ENCODE measurements around the gene CPT1C.
"Not testable (repeated sequence)": the region's sequence is repeated elsewhere in the genome, so short reads cannot be mapped to it uniquely, and the experiment has no call there.

CPT1C gene

GRCh38 chr19:49712397-49712859, 21.5 kb downstream of the CPT1C start:
- no peak for DNase-seq

GRCh38 chr19:49713236-49713845, 22.4 kb downstream of the CPT1C start:
- no peak for DNase-seq

DNA sequence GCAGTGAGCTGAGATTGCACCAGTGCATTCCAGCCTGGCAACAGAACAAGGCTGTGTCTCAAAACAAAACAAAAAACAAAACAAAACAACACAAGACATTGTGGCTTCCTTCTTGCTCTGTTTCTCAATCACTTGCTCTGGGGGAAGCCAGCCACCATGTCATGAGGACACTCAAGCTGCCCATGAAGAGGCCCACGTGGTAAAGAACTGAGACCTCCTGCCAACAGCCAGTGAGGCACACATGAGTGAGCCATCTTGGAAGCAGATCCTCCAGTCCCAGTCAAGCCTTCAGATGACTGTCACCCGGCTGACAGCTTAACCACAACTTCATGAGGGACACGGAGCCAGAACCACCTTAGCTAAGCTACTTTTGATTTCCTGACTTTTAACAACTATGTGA, 25.2 kb downstream of the CPT1C start:
- no peak for DNase-seq

GRCh38 chr19:49718511-49718910, 27.6 kb downstream of the CPT1C start:
- no peak for DNase-seq

DNA sequence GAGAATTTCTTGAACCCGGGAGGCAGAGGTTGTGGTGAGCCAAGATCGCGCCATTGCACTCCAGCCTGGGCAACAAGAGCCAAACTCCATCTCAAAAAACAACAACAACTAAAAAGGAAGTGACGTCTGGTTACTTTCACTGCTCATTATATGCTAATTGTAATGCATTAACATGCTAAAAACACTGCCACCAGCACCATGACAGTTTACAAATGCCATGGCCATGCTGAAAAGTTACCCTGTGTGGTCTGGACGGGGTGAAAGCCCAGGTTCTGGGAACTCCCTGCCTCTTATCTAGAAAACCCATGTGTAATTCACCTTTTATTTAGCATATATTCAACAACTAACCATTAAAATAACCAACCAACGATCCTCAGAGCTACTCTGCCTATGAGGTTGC, 28.1 kb downstream of the CPT1C start:
- DNase-seq = no peak

DNA sequence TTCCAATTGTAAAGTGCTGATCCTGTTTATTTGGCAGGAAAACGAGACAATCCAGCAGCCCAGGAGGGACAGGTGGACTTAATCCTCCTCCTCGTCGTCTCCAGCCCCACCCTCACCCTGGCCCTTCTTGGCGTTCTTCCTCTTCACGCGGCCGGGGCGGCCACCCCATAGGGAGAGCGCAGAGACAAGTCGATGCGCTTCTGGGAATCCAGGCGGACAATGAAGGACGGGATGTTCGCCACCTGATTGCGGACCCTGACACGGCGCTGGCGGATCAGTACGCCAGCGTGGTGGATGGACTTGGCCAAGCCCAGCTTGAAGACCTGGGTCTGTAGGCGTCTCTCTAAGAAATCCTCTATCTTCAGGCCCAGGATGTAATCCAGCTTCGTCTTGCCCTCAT, 28.5 kb downstream of the CPT1C start:
- not testable (repeated sequence) for DNase-seq

- no peak for DNase-seq
These were observed 36.5 kb downstream of the CPT1C start for GRCh38 chr19:49727217-49728030.

GRCh38 chr19:49730166-49730565, 39.2 kb downstream of the CPT1C start:
- DNase-seq = no peak

DNA sequence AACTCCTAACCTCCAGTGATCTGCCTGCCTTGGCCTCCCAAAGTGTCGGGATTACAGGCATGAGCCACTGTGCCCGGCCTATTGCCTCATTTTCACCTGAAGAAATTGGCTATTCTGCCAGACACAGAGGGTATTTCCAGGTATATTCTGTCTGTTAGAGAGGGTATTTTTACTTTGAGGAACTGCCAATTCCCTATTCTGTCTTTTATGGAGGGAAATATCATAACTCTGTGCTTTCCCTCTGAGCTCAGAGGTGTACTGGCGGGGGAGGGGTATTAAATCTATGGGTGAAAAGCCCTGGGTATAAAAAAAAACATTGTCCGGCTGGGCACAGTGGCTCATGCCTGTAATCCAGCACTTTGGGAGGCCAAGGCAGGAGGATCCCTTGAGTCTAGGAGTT, 47.4 kb downstream of the CPT1C start:
- DNase-seq = no peak

DNA sequence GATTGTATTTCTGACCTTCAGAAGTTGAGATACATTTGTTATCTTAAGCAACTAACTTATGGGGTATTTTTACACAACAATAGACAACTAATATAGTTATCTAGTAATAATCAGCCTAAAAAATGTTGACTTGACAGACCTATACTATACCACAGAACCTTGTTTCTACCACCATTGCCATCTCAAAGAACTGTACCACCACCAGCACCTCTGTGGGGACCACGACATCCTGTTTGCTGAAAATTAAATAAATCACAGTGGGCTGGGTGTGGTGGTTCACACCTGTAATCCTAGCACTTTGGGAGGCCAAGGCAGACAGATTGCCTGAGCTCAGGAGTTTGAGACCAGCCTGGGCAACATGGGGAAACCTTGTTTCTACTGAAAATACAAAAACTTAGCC, 48.2 kb downstream of the CPT1C start:
- no peak for DNase-seq

GRCh38 chr19:49739933-49740332, 49.0 kb downstream of the CPT1C start:
- DNase-seq = no peak

DNA sequence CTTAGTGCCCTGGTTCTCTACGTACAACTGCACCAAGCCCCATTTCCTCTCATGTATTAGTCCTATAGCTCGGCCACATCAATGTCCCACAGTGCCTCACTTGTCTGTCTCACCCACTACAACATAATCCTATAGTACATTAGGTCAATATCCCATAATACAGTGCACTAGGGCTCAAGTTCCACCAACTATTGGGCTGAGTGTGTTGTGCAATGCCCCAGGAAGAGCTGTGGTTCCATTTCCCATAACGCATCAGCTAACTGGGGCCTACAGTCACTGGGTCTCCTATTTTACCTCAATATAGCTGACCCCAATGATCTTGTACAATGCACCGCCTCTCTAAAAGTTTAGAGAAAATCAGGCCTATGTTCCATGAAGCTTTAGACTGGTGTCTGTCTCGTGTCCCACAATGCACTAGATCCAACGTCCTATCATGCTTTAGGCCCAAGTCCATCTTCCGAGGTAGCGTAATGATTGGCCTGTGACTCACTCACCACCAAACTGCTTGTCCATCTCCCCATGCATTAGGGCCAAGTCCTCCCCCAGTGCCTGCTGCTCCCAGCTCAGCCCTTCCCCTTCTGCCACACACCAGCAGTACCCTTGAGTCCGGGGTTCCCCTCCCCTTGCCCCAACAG, 50.4 kb downstream of the CPT1C start:
- DNase-seq = no peak

- no peak for DNase-seq
These were observed 54.0 kb downstream of the CPT1C start for GRCh38 chr19:49744946-49745381.

- peak; percentile 42 for DNase-seq
These were observed 55.5 kb downstream of the CPT1C start for GRCh38 chr19:49746206-49746958.

- DNase-seq = no peak
These were observed 58.3 kb downstream of the CPT1C start for GRCh38 chr19:49749055-49749716.

GRCh38 chr19:49749771-49750170, 58.9 kb downstream of the CPT1C start:
- DNase-seq = no peak

DNA sequence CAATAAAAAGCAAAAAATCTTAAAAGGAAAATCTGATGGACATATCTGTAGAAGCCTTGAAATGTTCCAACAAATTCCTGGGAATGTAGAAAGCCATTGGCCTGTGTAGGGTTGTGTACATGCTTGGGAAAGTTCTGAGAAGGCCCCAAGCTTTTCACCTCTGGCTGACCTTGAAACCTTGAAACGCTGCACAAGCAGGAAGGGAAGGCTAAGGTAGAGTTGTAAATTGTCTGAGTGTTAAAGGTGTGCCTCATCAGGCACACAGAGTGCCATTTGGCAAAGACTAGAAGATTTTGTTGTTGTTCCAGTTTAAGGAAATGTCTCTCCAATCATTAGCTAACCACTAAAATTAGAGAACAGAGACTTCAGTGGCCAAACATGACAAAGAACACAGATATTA, 61.8 kb downstream of the CPT1C start:
- no peak for DNase-seq

- no peak for DNase-seq
These were observed 65.0 kb downstream of the CPT1C start for GRCh38 chr19:49755956-49756355.

DNA sequence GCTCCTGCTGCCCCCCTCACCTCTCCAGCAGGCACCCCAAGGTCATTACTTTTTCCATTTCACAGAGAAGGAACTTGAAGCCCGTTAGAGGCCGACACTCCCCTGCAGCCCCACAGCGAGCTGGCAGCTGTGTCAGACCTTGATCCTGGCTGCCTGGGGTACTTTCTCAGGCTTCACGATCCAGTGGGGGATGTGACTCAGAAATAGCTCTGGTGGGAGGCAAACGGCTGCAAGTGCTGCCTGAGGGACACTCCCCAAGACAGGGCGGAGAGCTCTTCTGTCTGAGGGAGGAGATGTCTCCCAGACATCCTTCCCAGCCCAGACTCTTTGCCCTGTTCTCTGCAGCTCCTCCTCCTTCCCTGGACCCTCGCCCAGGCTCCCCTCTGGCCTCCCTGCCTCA, 67.4 kb downstream of the CPT1C start:
- DNase-seq = no peak

DNA sequence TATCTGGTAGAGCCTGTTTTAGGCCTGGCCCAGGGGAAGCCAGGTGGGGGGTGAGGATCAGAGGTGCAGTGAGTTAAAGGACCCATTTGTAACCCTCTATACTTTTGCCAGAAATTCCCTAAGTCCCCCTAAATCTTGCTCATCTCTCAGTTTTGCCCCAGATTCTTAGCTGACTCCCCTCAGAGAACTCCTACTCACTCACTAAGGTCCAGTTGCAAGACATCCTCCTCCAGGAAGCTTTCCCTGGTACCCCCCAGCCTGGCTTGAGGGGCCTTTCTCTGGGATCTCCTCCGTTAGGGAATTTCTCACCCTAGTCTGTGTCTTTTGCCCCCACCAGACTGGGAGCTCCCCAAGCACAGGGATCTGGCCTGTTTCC, 70.3 kb downstream of the CPT1C start:
- DNase-seq = no peak

DNA sequence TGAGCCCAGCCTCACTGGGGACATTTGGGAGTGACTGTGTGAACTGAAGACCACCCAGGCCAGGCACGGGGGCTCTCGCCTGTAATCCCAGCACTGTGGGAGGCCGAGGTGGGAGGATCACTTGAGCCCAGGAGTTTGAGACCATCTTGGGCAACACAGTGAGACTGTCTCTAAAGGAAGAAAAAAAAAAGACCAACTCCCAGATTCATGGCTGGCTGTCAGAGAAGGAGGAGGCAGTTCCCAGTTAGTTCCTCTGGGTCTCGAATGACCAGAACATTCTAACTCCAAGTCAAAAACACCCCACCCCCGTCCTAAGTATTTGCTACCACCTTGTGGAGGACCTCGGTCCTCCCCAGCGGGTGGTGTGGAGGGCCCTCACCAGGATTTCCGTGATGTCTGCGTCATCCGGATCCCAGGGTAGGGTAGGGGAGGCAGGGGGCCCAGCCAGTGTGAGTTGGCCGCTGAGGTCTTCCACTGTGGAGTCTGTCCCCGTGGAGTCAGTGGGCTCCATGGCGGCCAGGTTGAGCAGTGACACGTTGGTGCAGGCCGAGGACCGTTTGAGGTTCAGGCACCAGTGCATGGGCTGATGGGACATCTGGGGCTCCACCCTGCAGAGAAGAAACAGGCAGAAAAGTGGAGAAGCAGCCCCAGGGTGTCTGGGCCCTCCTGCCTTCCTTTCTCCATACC, 70.9 kb downstream of the CPT1C start:
- DNase-seq = no peak

DNA sequence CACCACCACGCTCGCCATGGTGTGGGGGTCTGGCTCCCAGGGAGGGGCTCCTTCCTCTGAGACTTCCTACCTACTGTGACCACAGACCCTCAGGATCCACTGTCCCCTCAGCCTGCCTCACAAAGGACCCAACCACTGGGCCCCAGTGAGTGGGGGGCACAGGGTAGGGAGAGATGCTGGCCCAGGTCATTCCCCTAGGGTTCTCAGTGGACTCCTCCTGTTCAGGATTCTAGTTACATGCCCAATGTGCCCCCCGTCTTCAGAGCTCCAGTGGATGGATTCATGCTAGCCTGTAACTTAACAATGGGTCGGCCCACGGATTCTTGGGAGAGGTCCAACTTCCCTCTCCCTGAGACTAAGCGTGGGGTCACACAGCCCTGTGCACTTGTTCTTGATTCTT, 72.3 kb downstream of the CPT1C start, which contains the start of gene TSKS:
TSS of gene TSKS (minus strand) at position 77 of the 400 bp plus-strand sequence. CDS start at position 18, 59 bp downstream.
- DNase-seq = no peak

Data from stimulated activated CD4-positive, alpha-beta T cell treated with anti-CD3 and anti-CD28 coated beads, Interleukin-4, amount 100 ng/mL, for 24 hours (primary cell).